A673 (cell line): ENCODE data around the gene GRM5.
"Not testable (repeated sequence)": the region's sequence is repeated elsewhere in the genome, so short reads cannot be mapped to it uniquely, and the experiment has no call there.

Source experiments
- EZH2 ChIP-seq: fragments of 200-600 bp; sonication (generic); IDR thresholded peaks from 2 replicates; pipeline ENCODE4 v1.6.1; 2017; ENCODE audit warnings: borderline replicate concordance, low read depth, mild to moderate bottlenecking, mixed read lengths, antibody characterized with exemption, low read length; ENCODE audit not compliant: poor library complexity, severe bottlenecking
- TF ChIP-seq, protein P1 (sequence below): fragments of 300-800, 200-600 bp; sonication (generic); conservative IDR thresholded peaks from 2 replicates; pipeline ENCODE4 v1.5.1; 2017; ENCODE audit warnings: low read depth, mild to moderate bottlenecking, antibody characterized with exemption, low read length, moderate library complexity, mixed read lengths

DNA sequence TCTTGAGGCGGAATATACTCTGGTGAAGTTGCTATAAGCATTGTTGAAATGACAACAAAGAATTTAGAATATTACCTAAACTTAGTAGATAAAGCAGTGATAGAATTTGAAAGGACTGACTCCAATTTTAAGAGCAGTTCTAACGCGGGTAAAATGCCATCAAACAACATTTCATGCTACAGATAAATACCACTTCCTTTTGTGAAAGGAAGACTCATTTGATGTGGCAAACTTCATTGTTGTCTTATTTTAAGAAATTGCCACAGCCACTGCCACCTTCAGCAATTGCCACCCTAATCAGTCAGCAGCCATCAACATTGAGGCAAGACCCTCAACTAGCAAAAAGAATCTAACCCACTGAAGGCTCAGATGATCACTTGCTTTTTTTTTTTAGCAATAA is 220.8 kb downstream of the GRM5 start:
- TF ChIP-seq, protein P1, sequence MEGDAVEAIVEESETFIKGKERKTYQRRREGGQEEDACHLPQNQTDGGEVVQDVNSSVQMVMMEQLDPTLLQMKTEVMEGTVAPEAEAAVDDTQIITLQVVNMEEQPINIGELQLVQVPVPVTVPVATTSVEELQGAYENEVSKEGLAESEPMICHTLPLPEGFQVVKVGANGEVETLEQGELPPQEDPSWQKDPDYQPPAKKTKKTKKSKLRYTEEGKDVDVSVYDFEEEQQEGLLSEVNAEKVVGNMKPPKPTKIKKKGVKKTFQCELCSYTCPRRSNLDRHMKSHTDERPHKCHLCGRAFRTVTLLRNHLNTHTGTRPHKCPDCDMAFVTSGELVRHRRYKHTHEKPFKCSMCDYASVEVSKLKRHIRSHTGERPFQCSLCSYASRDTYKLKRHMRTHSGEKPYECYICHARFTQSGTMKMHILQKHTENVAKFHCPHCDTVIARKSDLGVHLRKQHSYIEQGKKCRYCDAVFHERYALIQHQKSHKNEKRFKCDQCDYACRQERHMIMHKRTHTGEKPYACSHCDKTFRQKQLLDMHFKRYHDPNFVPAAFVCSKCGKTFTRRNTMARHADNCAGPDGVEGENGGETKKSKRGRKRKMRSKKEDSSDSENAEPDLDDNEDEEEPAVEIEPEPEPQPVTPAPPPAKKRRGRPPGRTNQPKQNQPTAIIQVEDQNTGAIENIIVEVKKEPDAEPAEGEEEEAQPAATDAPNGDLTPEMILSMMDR: not testable (repeated sequence)
- TF ChIP-seq EZH2: not testable (repeated sequence)
